OCI-LY3 (cell line): Measurements from ENCODE around the gene PARS2.

Source experiments
- H2AFZ ChIP-seq: fragments of 200-600, 300-600 bp; shearing (Covaris generic); 2 replicates; pipeline ENCODE4 v1.6.0; 2014; ENCODE audit warnings: antibody characterized with exemption, low read depth, low read length
- H3K27ac ChIP-seq: fragments of 200-600, 300-600 bp; sonication (generic); 2 replicates; pipeline ENCODE4 v1.5.1; 2014; ENCODE audit warnings: mild to moderate bottlenecking, low read length, moderate library complexity, mixed read lengths
- H3K27me3 ChIP-seq: fragments of 200-600, 300-600 bp; sonication (generic); 2 replicates; pipeline ENCODE4 v1.6.1; 2014; ENCODE audit warnings: low read depth, low read length, mixed read lengths
- H3K36me3 ChIP-seq: fragments of 200-600, 300-600 bp; sonication (generic); replicated peaks from 2 replicates; pipeline ENCODE3; 2014; ENCODE audit warnings: low read depth, low read length, mixed read lengths
- H3K4me1 ChIP-seq: fragments of 300-600, 200-600 bp; sonication (generic); 2 replicates; pipeline ENCODE4 v1.6.1; 2014; ENCODE audit warnings: low read length, mixed read lengths
- H3K4me2 ChIP-seq: fragments of 200-600, 300-600 bp; sonication (generic); 2 replicates; pipeline ENCODE4 v1.6.1; 2014; ENCODE audit warnings: low read length, mixed read lengths
- H3K4me3 ChIP-seq: fragments of 300-600, 200-600 bp; sonication (generic); 2 replicates; pipeline ENCODE4 v1.5.1; 2014; ENCODE audit warnings: antibody characterized with exemption, mild to moderate bottlenecking, low read length, moderate library complexity
- H3K79me2 ChIP-seq: fragments of 300-600, 200-600 bp; shearing (Covaris generic); 2 replicates; pipeline ENCODE4 v1.6.1; 2014; ENCODE audit warnings: mild to moderate bottlenecking, low read length, mixed read lengths
- H3K9ac ChIP-seq: fragments of 300-600, 200-600 bp; shearing (Covaris generic); 2 replicates; pipeline ENCODE4 v1.6.0; 2014; ENCODE audit warnings: mild to moderate bottlenecking, low read length, moderate library complexity
- H3K9me3 ChIP-seq: fragments of 200-600, 300-600 bp; shearing (Covaris generic); 2 replicates; pipeline ENCODE4 v1.6.1; 2014; ENCODE audit warnings: low read length, mixed read lengths; ENCODE audit not compliant: insufficient read depth
- H4K20me1 ChIP-seq: fragments of 200-600, 300-600 bp; sonication (generic); 2 replicates; pipeline ENCODE4 v1.6.1; 2016; ENCODE audit warnings: low read length, mixed read lengths; ENCODE audit not compliant: insufficient read depth
- CTCF ChIP-seq: fragments of 200-600, 300-600 bp; sonication (generic); IDR thresholded peaks from 2 replicates; pipeline ENCODE4 v1.5.1; 2014; ENCODE audit warnings: antibody characterized with exemption, low read length, low read depth
- EZH2phosphoT487 ChIP-seq: fragments of 200-600 bp; shearing (Covaris generic); IDR thresholded peaks from 2 replicates; pipeline ENCODE4 v1.6.1; 2018; ENCODE audit warnings: antibody characterized with exemption, mixed run types, low read depth

PARS2 gene

GRCh38 chr1:54788459-54788858, 24.1 kb upstream of the PARS2 start:
- no peak for TF ChIP-seq EZH2phosphoT487
- no peak for TF ChIP-seq CTCF
- Histone ChIP-seq H3K4me1 (no peaks in the 10 kb centered on the region), H3K4me3 (no peak overlapping the region), H3K4me2 (no peak overlapping the region), H3K9me3 (no peaks in the 10 kb centered on the region), H3K27me3 (no peaks in the 10 kb centered on the region), H3K27ac (no peak overlapping the region), H4K20me1 (no peaks in the 10 kb centered on the region), H3K9ac (no peak overlapping the region), H3K36me3 (no peaks in the 10 kb centered on the region), H2AFZ (no peak overlapping the region), H3K79me2 (no peaks in the 10 kb centered on the region)

GRCh38 chr1:54787604-54788003, 23.3 kb upstream of the PARS2 start:
- Histone ChIP-seq H3K79me2 (no peaks in the 10 kb centered on the region), H3K4me1 (no peaks in the 10 kb centered on the region), H4K20me1 (no peaks in the 10 kb centered on the region), H3K4me2 (no peak overlapping the region), H3K27ac (no peak overlapping the region), H3K27me3 (no peaks in the 10 kb centered on the region), H3K36me3 (no peaks in the 10 kb centered on the region), H3K9me3 (no peaks in the 10 kb centered on the region), H3K4me3 (no peak overlapping the region), H3K9ac (no peak overlapping the region), H2AFZ (no peak overlapping the region)
- TF ChIP-seq EZH2phosphoT487 (no peak), CTCF (no peak)

GRCh38 chr1:54786778-54787177, 22.5 kb upstream of the PARS2 start:
- TF ChIP-seq EZH2phosphoT487 (no peak), CTCF (no peak)
- Histone ChIP-seq H4K20me1 (no peaks in the 10 kb centered on the region), H3K4me2 (no peak overlapping the region)

GRCh38 chr1:54784066-54784465, 19.7 kb upstream of the PARS2 start:
- no peak overlapping the region for H3K4me2 ChIP-seq
- H3K9me3 ChIP-seq, result no peaks in the 10 kb centered on the region
- H3K79me2 ChIP-seq, result no peaks in the 10 kb centered on the region
- H2AFZ ChIP-seq, result no peak overlapping the region
- H3K27ac ChIP-seq, result no peak overlapping the region
- no peak overlapping the region for H3K4me3 ChIP-seq
- H4K20me1 ChIP-seq, result no peaks in the 10 kb centered on the region
- no peak overlapping the region for H3K9ac ChIP-seq
- TF ChIP-seq CTCF (no peak), EZH2phosphoT487 (no peak)
- H3K27me3 ChIP-seq, result no peaks in the 10 kb centered on the region
- no peaks in the 10 kb centered on the region for H3K4me1 ChIP-seq
- H3K36me3 ChIP-seq, result no peaks in the 10 kb centered on the region

More at GRCh38 chr1:54786778-54787177, 22.5 kb upstream of the PARS2 start:
- Histone ChIP-seq H3K27me3 (no peaks in the 10 kb centered on the region), H3K4me1 (no peaks in the 10 kb centered on the region), H3K9me3 (no peaks in the 10 kb centered on the region), H3K9ac (no peak overlapping the region), H2AFZ (no peak overlapping the region), H3K27ac (no peak overlapping the region), H3K79me2 (no peaks in the 10 kb centered on the region), H3K36me3 (no peaks in the 10 kb centered on the region), H3K4me3 (no peak overlapping the region)
